DND-41 (cell line): ENCODE data around the gene AOPEP.

ENCODE experiments used
- ATAC-seq: fragments of 200-7000 bp; cut with Tn5 transposase; 3 replicates; pipeline ENCODE4 v1.9.1; 2021; ENCODE audit warnings: low read depth; ENCODE audit not compliant: insufficient read depth
- DNase-seq: peaks from one replicate; pipeline ENCODE4 v3.0.0-alpha.2; 2020
- H2AFZ ChIP-seq: 2 replicates; pipeline ENCODE4 v1.6.0; 2012; ENCODE audit warnings: low read depth, low read length
- H3K27ac ChIP-seq: 2 replicates; pipeline ENCODE4 v1.5.1; 2012; ENCODE audit warnings: low read length, inconsistent platforms
- H3K27me3 ChIP-seq: fragments of 200-600 bp; sonication (generic); 2 replicates; pipeline ENCODE4 v1.6.0; 2012; ENCODE audit warnings: low read length, mild to moderate bottlenecking, inconsistent platforms; ENCODE audit not compliant: insufficient read depth, poor library complexity
- H3K36me3 ChIP-seq: 2 replicates; pipeline ENCODE4 v1.5.1; 2012; ENCODE audit warnings: low read length, inconsistent platforms; ENCODE audit not compliant: insufficient read depth
- H3K4me1 ChIP-seq: 2 replicates; pipeline ENCODE4 v1.5.1; 2012; ENCODE audit warnings: mild to moderate bottlenecking, low read length; ENCODE audit not compliant: insufficient read depth
- H3K4me2 ChIP-seq: 2 replicates; pipeline ENCODE4 v1.6.0; 2012; ENCODE audit warnings: mild to moderate bottlenecking, moderate library complexity, low read length, inconsistent platforms; ENCODE audit not compliant: insufficient read depth
- H3K4me3 ChIP-seq, 2 experiments: fragments of 200-600 bp in 1 of 2; shearing (Covaris generic) in 1 of 2; 2 replicates each; pipeline ENCODE4 v1.5.1; 2012 to 2016; ENCODE audit warnings: inconsistent platforms in 2 of 2, low read length in 2 of 2, mild to moderate bottlenecking in 2 of 2, low read depth in 1 of 2, moderate library complexity in 1 of 2
- H3K79me2 ChIP-seq: 2 replicates; pipeline ENCODE4 v1.6.0; 2012; ENCODE audit warnings: low read length, inconsistent platforms; ENCODE audit not compliant: insufficient read depth
- H3K9ac ChIP-seq: 2 replicates; pipeline ENCODE4 v1.6.0; 2012; ENCODE audit warnings: low read depth, mild to moderate bottlenecking, inconsistent platforms, low read length, moderate library complexity
- H3K9me3 ChIP-seq: 2 replicates; pipeline ENCODE4 v1.5.1; 2012; ENCODE audit warnings: low read length, moderate library complexity, mild to moderate bottlenecking, inconsistent platforms; ENCODE audit not compliant: insufficient read depth, severe bottlenecking
- H4K20me1 ChIP-seq: 2 replicates; pipeline ENCODE4 v1.6.0; 2012; ENCODE audit warnings: low read length; ENCODE audit not compliant: insufficient read depth
- EZH2 ChIP-seq: IDR thresholded peaks from 3 replicates; pipeline ENCODE4 v1.6.1; 2012; ENCODE audit warnings: borderline replicate concordance, low read depth, mild to moderate bottlenecking, moderate library complexity, low read length, inconsistent platforms; ENCODE audit not compliant: severe bottlenecking
- TF ChIP-seq, protein P1 (sequence below): IDR thresholded peaks from 2 replicates; pipeline ENCODE4 v1.5.1; 2012; ENCODE audit warnings: borderline replicate concordance, low read length, moderate library complexity, mild to moderate bottlenecking; ENCODE audit not compliant: poor library complexity, severe bottlenecking; ENCODE audit errors: extremely low read depth

The AOPEP gene

DNA sequence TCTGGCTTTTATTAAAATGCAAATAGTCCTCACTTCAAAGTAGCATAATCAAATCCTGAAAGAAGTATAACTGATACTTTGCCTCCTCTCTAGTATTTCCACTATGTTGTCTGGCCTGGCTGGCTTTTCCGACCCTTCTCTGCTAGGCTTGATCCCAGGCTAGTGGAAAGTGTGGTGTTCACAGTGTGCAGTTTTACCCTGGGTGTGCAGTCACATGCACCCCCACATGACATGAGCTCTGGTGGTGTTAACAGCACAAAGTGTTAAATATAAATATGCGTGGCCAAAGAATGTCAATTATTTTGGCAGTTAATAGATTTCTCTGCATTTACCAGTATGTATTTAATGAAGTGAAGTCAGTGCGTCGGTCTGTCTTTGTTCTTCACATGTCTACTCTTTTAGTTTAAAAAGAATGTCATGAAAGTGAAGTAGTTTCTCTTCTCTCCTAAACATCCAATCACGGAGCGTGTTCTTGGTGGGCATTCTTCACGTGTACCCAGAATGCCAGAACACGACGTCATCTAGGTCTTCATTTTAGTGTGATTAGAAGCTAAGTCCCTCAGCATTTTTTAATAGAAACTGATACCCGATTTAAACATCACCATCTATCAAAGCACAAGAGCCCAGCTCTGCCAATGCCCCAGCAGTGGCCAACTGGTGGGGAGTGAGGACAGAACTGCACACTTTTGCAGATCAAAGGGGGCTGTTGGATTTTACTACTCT is 304.6 kb downstream of the AOPEP start:
- Histone ChIP-seq H4K20me1 (no peaks in the 10 kb centered on the region), H3K27me3 (no peaks in the 10 kb centered on the region), H3K4me1 (no peaks in the 10 kb centered on the region), H3K79me2 (no peaks in the 10 kb centered on the region), H3K36me3 (no peaks in the 10 kb centered on the region), H3K9ac (no peak overlapping the region), H3K9me3 (no peaks in the 10 kb centered on the region), H3K4me2 (no peak overlapping the region), H3K4me3 (no peak overlapping the region), H3K27ac (no peak overlapping the region), H2AFZ (no peak overlapping the region)
- ATAC-seq (no peak), DNase-seq (no peak)
- TF ChIP-seq, protein P1, sequence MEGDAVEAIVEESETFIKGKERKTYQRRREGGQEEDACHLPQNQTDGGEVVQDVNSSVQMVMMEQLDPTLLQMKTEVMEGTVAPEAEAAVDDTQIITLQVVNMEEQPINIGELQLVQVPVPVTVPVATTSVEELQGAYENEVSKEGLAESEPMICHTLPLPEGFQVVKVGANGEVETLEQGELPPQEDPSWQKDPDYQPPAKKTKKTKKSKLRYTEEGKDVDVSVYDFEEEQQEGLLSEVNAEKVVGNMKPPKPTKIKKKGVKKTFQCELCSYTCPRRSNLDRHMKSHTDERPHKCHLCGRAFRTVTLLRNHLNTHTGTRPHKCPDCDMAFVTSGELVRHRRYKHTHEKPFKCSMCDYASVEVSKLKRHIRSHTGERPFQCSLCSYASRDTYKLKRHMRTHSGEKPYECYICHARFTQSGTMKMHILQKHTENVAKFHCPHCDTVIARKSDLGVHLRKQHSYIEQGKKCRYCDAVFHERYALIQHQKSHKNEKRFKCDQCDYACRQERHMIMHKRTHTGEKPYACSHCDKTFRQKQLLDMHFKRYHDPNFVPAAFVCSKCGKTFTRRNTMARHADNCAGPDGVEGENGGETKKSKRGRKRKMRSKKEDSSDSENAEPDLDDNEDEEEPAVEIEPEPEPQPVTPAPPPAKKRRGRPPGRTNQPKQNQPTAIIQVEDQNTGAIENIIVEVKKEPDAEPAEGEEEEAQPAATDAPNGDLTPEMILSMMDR, result no peak
- TF ChIP-seq EZH2, result no peak

DNA sequence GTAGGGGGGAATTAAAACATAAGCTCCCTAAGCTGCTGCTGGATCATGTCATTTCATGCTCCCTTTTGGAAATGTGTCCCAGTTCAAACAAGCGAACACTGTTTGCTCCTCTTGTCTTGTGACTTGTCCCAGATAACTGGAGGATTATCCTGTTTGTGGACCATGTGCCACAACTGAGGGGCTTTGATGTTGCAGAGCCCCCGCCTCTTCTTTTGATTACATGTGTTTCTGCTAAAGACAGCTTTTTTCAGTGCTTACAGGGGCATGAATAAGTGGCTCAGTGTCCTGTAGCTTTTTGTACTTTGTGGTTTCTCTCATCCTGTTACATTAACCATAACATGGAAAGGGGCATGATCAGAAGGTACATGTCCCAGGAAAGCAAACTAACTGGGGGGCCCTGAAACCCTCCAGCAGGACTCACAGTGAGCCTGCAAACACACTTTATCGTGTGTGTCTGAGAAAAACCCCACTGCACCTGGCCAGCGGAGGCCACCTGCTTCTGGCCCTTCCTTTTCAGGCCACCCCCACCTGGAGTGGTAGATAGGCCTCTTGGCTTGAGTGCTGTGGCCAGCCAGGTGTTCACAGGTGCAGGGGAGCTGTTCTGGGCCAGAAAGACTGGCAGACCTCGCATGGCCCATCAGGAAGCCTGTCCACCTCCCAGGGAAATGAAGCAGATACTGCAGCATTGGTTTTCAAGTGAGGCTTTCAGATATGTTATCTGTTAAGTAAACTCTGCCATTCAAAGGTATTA is 305.4 kb downstream of the AOPEP start:
- ATAC-seq, result no peak
- Histone ChIP-seq H3K4me1 (no peaks in the 10 kb centered on the region), H4K20me1 (no peaks in the 10 kb centered on the region), H3K79me2 (no peaks in the 10 kb centered on the region), H2AFZ (no peak overlapping the region), H3K27me3 (no peaks in the 10 kb centered on the region), H3K9me3 (no peaks in the 10 kb centered on the region), H3K4me2 (no peak overlapping the region), H3K4me3 (no peak overlapping the region), H3K9ac (no peak overlapping the region), H3K36me3 (no peaks in the 10 kb centered on the region), H3K27ac (no peak overlapping the region)
- TF ChIP-seq, protein P1, result no peak
- TF ChIP-seq EZH2, result no peak
- no peak for DNase-seq

DNA sequence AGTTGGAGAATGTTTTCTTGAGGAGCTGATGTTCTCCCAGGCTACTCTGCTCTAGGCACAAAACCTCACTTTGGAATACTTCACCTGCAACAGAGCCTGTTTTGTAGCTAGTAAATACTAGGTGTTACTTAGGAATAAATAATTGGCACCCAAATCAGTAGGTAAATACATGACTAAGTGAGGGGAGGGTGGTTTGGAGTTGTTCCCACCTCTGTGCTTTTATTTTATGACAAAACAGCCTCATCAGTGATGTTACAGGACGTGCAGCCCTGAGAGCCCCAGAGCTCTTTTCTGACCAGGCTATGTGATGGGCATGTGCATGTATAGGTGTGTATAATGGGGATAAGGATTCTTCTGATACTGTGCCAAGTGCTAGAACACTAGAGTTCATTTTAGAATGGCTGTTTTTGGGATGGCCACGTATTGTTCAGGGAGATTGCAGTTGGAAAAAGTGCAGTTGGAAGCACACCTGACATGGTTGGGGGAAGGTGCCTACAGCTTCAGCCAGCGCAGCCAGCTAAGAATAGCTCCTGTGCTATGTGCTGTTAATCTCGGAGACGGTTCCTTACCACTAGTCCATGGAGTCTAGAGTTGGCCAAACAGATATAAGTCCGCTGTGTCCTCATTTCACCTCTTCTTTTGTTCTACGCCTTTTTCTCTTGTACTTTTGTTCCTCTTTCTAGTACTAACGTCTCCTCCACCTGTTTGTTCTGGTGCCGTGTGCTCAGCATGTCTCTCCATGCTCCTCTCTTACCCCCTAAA is 306.3 kb downstream of the AOPEP start:
- H4K20me1 ChIP-seq, result no peaks in the 10 kb centered on the region
- no peak overlapping the region for H3K9ac ChIP-seq
- H3K36me3 ChIP-seq, result no peaks in the 10 kb centered on the region
- no peak overlapping the region for H3K27ac ChIP-seq
- no peak for TF ChIP-seq EZH2
- TF ChIP-seq, protein P1, result no peak
- H3K4me1 ChIP-seq, result no peaks in the 10 kb centered on the region
- H2AFZ ChIP-seq, result no peak overlapping the region
- ATAC-seq (no peak), DNase-seq (no peak)
- H3K4me2 ChIP-seq, result no peak overlapping the region
- no peaks in the 10 kb centered on the region for H3K79me2 ChIP-seq
- no peaks in the 10 kb centered on the region for H3K9me3 ChIP-seq
- H3K4me3 ChIP-seq, result no peak overlapping the region
- no peaks in the 10 kb centered on the region for H3K27me3 ChIP-seq
